Osteoblast (primary cell): ENCODE measurements around the gene XPOT. TPM values are rescaled to one million over a fixed set of nuclear protein-coding genes. Genes with fewer than 3 reads are reported as not detected.

Experiments
- DNase-seq: peaks from one replicate; pipeline ENCODE4 v3.0.0; 2011; ENCODE audit warnings: low spot score, mixed read lengths; ENCODE audit not compliant: insufficient read length; ENCODE audit errors: missing footprints
- H2AFZ ChIP-seq: 2 replicates; pipeline ENCODE4 v1.6.0; 2011; ENCODE audit warnings: mild to moderate bottlenecking, low read length
- H3K27ac ChIP-seq: 2 replicates; pipeline ENCODE4 v1.5.1; 2011; ENCODE audit warnings: mild to moderate bottlenecking, low read depth, low read length, moderate library complexity
- H3K27me3 ChIP-seq: 2 replicates; pipeline ENCODE4 v1.6.0; 2012; ENCODE audit warnings: mild to moderate bottlenecking, control low read depth, inconsistent platforms, low read length, moderate library complexity; ENCODE audit not compliant: insufficient read depth
- H3K36me3 ChIP-seq: 2 replicates; pipeline ENCODE4 v1.5.1; 2011; ENCODE audit warnings: mild to moderate bottlenecking, low read length, control low read depth, moderate library complexity; ENCODE audit not compliant: insufficient read depth
- H3K4me1 ChIP-seq: 2 replicates; pipeline ENCODE4 v1.5.1; 2011; ENCODE audit warnings: mild to moderate bottlenecking, low read length, control low read depth, moderate library complexity; ENCODE audit not compliant: insufficient read depth
- H3K4me2 ChIP-seq: 2 replicates; pipeline ENCODE4 v1.6.0; 2011; ENCODE audit warnings: mild to moderate bottlenecking, low read length; ENCODE audit not compliant: insufficient read depth
- H3K4me3 ChIP-seq: fragments of 200-600 bp; sonication (generic); 3 replicates; pipeline ENCODE4 v1.5.1; 2012; ENCODE audit warnings: mild to moderate bottlenecking, low read length, inconsistent platforms; ENCODE audit not compliant: insufficient read depth
- H3K79me2 ChIP-seq: 2 replicates; pipeline ENCODE4 v1.6.0; 2012; ENCODE audit warnings: mild to moderate bottlenecking, low read length, control low read depth, inconsistent platforms; ENCODE audit not compliant: insufficient read depth
- H3K9me3 ChIP-seq: 2 replicates; pipeline ENCODE4 v1.5.1; 2011; ENCODE audit warnings: low read depth, low read length, control low read depth
- H4K20me1 ChIP-seq: 2 replicates; pipeline ENCODE4 v1.6.0; 2012; ENCODE audit warnings: mild to moderate bottlenecking, low read length, control low read depth; ENCODE audit not compliant: insufficient read depth
- CTCF ChIP-seq: IDR thresholded peaks from 2 replicates; pipeline ENCODE4 v1.5.1; 2011; ENCODE audit warnings: mild to moderate bottlenecking, low read depth, low read length, moderate library complexity; ENCODE audit errors: extremely low read depth
- total RNA-seq: library from RNA; depleted of rRNA; stranded (reverse); fragments of >200 nt; gene quantifications from 2 replicates; pipeline ENCODE4 v1.2.3, GENCODE V29; 2012

Gene XPOT
- total RNA-seq, 1 donor = 217 TPM

GRCh38 chr12:64457032-64457431 is 52.8 kb downstream of the XPOT start:
- DNase-seq = no peak
- Histone ChIP-seq H3K36me3 (peaks cover 11% of the 10 kb centered on the region), H3K79me2 (peaks cover 70% of the 10 kb centered on the region), H3K9me3 (no peaks in the 10 kb centered on the region), H3K4me2 (peak overlapping the region; percentile 25), H3K27ac (peak overlapping the region; percentile 30), H4K20me1 (peaks cover 5% of the 10 kb centered on the region), H2AFZ (no peak overlapping the region), H3K27me3 (no peaks in the 10 kb centered on the region), H3K4me1 (peaks cover 50% of the 10 kb centered on the region), H3K4me3 (no peak overlapping the region)
- no peak for TF ChIP-seq CTCF

- no peak overlapping the region for H3K4me2 ChIP-seq
- H3K79me2 ChIP-seq = peaks cover 70% of the 10 kb centered on the region
- DNase-seq = no peak
- H3K27ac ChIP-seq = peak overlapping the region; percentile 30
- H3K4me3 ChIP-seq = no peak overlapping the region
- no peak overlapping the region for H2AFZ ChIP-seq
- H3K36me3 ChIP-seq = peaks cover 11% of the 10 kb centered on the region
- no peaks in the 10 kb centered on the region for H3K27me3 ChIP-seq
- TF ChIP-seq CTCF = no peak
- H4K20me1 ChIP-seq = peaks cover 7% of the 10 kb centered on the region
- peaks cover 54% of the 10 kb centered on the region for H3K4me1 ChIP-seq
- no peaks in the 10 kb centered on the region for H3K9me3 ChIP-seq
These were observed 53.3 kb downstream of the XPOT start for GRCh38 chr12:64457466-64457865.

- Histone ChIP-seq H4K20me1 (peaks cover 7% of the 10 kb centered on the region), H3K4me1 (peaks cover 59% of the 10 kb centered on the region), H3K9me3 (no peaks in the 10 kb centered on the region), H3K27me3 (no peaks in the 10 kb centered on the region), H3K4me2 (no peak overlapping the region), H3K36me3 (peaks cover 16% of the 10 kb centered on the region), H3K4me3 (no peak overlapping the region), H3K27ac (peak overlapping the region; percentile 40), H3K79me2 (peaks cover 70% of the 10 kb centered on the region), H2AFZ (no peak overlapping the region)
- DNase-seq = no peak
- no peak for TF ChIP-seq CTCF
These were observed 53.7 kb downstream of the XPOT start for GRCh38 chr12:64457923-64458322.

- no peaks in the 10 kb centered on the region for H3K9me3 ChIP-seq
- peak overlapping the region; percentile 40 for H3K27ac ChIP-seq
- H3K4me1 ChIP-seq = peaks cover 57% of the 10 kb centered on the region
- H3K4me2 ChIP-seq = peak overlapping the region; percentile 75
- H2AFZ ChIP-seq = no peak overlapping the region
- H3K27me3 ChIP-seq = no peaks in the 10 kb centered on the region
- H3K4me3 ChIP-seq = peak overlapping the region; percentile 17
- H3K36me3 ChIP-seq = peaks cover 23% of the 10 kb centered on the region
- H3K79me2 ChIP-seq = peaks cover 55% of the 10 kb centered on the region
- no peak for TF ChIP-seq CTCF
- peaks cover 4% of the 10 kb centered on the region for H4K20me1 ChIP-seq
- no peak for DNase-seq
These were observed 55.3 kb downstream of the XPOT start for GRCh38 chr12:64459394-64459891.
